HG02973 (cell line): ENCODE measurements around the gene CRYBG1.

Experiments
- ATAC-seq: cut with Tn5 transposase; IDR thresholded peaks from one replicate; pipeline ENCODE4 v1.9.1; 2021; ENCODE audit warnings: moderate library complexity; ENCODE audit not compliant: unreplicated experiment

Gene CRYBG1

DNA sequence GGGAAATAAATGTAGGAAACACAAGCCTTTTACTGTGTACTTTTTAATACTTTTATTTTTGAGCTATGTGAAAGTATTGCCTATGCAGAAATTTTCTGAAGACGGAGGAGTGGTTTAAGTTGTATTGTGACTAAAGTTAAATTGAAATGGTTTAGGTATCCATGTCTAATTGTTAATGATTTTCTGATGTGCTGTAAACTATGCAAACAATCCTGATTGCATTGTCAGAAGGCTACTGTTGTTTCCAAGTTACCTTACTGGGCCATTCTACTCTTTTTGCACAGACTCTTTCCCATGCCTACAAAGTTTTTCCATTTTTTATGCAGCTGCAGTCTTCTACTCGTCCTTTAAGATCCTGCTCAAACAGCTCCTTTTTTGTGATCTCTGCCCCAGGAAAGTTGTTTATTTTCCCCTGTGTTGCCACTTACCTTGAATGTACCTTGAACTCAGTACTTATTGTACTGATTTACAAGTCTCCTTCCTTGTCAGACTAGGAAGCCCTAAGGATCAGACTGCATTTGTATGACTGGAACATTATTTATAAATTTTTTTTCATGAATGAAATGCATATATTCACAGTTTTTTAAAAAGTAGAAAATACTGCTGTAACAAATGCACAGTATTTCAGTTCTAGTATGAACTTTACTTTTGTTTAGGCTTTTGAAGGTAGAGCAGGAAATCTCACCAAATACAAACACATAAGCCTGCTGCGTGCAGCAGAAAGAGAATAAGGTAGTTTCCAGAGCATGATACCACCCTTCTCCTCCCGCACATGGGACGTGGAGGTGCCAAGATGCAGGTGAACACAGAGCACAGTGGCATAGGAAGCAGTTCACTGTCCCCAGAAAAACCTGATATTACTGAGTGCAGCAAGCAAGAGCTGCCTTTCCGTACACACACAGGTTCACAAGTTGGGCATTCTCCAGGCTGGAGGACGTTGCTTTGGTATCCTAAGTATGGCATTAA lies 97.8 kb downstream of the CRYBG1 start:
- ATAC-seq: no peak

GRCh38 chr6:106460481-106460880 lies 100.0 kb downstream of the CRYBG1 start:
- no peak for ATAC-seq

GRCh38 chr6:106461084-106461483 lies 100.6 kb downstream of the CRYBG1 start:
- no peak for ATAC-seq

DNA sequence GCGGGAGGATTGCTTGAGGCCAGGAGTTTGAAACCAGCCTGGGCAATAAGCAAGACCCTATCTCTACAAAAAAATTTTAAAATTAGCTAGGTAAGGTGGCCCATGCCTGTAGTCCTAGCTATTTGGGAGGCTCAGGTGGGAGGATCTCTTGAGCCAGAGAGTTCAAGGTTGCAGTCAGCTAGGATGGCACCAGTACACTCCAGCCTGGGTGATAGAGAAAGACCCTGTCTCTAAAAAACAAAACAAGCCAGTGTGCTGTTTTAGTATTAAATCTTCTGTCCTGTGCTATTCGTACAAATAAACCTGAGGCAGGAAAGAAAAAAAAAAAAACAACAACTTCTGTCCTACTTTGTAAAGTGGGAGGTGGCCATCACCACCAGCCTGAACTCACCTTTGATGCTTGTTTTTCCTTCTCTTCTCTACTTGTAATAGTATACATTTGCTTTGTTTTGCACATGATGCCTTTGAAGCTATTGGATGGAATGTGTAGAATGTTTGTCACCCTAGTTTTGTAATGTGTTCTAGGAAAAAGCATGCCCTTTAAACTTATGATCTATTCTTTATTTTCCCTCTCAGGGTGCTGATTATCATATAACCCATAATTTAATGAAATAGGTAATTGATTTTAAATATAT lies 102.5 kb downstream of the CRYBG1 start:
- no peak for ATAC-seq

DNA sequence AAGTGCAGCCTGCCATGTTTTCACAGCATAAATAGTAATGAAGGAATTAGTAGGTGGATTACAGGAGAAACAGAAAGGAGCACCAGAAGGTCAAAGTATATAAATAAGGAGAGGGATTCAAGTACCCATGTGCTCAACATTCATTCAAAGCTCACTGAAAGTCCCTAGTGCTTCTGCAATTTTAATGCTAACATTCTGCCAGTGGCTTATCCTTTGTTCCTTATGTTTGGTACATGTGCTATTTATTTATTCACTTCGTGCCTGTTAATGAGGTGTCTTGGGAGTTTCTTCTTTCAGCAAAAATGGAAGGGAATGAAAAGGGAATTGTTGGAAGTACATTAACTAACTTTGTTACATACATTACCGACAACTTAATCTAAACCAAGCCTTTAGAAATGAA lies 105.7 kb downstream of the CRYBG1 start:
- ATAC-seq: no peak

- no peak for ATAC-seq
Measured at GRCh38 chr6:106468935-106469334, 108.4 kb downstream of the CRYBG1 start.

DNA sequence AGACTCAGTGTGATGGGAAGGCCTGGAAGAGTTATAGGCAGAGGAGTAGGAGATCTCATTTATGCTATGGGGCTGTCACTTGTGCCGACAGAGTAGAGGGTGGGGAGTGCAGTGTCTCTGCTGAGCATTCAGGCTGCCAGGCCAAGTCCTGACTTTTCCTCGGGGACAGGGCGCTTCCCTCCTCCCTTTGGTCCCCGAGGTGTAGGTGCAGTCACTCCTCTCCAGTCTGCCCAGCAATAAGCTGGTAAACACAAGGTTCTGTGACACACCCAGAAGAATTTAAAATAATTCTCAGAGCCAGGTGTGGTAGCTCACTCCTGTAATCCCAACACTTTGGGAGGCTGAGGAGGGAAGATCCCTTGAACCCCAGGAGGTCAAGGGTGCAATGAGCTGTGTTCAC lies 109.4 kb downstream of the CRYBG1 start:
- no peak for ATAC-seq

GRCh38 chr6:106470316-106470715 lies 109.8 kb downstream of the CRYBG1 start:
- no peak for ATAC-seq

- ATAC-seq: no peak
Measured at GRCh38 chr6:106470811-106471210, 110.3 kb downstream of the CRYBG1 start.

DNA sequence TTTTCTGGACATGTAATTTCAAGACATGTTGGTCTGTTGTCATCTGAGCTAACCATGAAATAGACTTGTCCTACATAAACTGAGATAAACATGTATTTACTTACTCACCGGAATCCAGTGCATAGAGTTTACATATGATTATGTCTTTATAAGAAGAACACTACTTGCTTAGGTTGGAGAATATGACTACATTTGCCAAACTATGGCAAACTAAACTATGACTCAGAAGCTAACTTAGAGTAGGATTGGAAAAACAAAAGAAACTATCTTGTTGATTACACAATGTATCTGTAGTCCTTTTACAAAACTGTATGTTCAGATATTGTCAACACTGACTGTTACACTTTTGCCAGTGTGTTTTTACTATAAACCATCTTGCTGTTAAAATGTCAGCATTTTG lies 113.3 kb downstream of the CRYBG1 start:
- ATAC-seq: no peak

- ATAC-seq: no peak
Measured at GRCh38 chr6:106474466-106474865, 113.9 kb downstream of the CRYBG1 start.

DNA sequence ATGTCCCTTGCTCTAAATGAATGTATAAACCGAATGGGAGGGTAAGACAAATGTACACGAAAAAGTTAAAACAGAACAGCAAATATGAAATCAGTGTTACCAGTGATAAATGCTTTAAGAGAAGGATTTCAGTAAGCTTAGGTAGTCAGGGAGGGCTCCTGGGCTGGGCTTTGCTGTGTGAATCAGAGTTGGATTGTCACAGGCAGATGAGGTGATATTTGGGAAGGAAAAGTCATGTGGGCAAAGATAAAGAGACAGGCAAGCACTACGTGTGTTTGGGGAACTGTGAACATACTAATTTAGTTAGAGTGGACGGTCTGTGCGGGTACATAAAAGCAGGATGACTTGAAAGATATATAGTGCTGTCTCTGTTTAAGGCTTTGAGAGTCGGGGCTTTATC lies 114.8 kb downstream of the CRYBG1 start:
- ATAC-seq: no peak

DNA sequence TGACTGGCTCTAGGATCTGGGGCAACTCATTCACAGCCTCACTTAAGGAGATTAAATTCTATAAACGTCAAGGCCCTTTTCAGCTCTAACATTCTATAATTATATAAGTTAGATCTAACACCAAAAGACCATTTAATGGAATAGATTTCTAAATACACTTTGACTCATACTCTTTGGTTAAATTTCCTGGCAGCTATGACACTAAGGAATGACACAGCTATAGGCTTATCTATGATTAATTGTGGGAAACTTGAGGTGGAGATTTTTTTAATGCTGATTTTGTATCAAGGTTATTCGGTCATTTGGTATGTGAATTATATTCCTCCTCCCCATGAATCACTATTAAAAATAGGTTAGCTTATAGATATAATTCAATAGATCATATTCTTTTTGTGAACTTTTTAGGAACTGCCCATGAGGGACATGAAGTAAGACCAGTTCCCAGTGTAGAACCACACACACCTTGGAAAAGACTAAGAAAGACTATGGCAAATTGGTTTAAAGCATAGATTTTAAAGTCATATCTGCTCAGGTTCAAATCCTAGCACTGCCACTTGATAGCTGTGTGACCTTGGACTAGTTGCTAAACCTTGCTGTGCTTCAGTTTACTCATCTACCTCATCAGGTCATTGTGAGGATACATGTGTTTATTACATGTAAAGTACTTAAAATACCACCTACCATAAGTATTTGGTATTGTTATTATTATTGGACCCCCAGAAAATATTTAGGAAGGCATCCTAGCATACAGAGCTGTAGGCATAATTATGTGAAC lies 116.0 kb downstream of the CRYBG1 start:
- no peak for ATAC-seq

- no peak for ATAC-seq
Measured at GRCh38 chr6:106477146-106477545, 116.6 kb downstream of the CRYBG1 start.

- no peak for ATAC-seq
Measured at GRCh38 chr6:106477790-106478189, 117.3 kb downstream of the CRYBG1 start.

DNA sequence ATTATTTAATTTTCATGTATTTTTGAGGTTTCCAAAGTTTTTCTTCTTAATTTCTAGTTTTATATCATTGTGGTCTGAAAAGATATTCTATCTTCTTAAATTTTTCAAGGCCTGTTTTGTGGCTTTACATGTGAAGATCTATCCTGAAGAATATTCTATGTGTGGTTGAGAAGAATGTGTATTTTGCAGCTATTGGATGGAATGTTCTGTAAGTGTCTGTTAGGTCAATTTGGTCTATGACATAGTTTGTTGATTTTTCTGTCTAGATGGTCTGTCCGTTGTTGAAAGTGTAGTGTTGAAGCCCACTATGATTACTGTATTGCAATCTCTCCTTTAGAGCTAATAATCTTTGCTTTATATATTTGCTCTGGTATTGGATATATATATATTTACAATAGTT lies 125.7 kb downstream of the CRYBG1 start:
- ATAC-seq: no peak

DNA sequence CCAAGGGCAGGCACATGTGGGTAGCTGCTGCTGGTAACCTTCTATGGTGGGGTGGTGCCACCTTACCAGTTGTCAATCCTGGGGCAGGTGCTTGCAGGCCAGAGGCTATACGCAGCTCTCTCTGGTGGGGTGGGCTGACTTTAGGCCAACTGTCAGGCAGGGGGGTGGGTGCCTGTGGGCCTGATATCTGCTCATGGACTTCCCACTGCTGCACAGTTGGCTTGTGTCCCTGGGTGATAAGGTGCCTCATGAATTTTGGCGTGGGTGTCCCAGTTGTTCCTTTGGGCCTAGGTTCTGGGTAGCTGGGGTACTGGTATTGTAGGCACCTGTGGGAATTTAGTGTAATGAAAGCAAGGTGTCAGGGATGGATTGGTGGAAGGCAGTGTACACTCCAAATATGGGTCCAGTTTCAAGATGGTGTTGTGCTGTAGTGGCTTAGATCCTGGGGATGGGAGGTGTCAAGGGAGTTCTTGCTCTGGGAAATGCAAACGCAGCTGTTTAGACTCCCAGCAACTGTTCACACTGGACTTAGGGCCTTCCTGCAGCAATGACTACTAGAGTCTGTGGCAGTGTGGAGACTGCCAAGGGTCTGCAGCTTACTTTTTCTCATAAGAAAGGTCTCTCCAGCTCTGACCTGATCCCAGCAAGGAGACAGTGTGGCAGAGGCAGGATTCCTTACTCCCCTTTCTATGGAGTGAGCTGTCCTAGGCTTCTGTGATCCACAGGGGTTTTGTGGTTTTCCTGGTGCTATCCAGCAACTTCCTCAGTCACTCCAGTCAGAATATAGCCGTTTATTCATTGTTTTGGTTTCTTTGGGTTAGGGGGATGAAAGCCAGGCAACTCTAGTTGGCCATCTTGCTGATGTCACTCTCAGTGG lies 128.2 kb downstream of the CRYBG1 start:
- no peak for ATAC-seq

- ATAC-seq: no peak
Measured at GRCh38 chr6:106490030-106490429, 129.5 kb downstream of the CRYBG1 start.

DNA sequence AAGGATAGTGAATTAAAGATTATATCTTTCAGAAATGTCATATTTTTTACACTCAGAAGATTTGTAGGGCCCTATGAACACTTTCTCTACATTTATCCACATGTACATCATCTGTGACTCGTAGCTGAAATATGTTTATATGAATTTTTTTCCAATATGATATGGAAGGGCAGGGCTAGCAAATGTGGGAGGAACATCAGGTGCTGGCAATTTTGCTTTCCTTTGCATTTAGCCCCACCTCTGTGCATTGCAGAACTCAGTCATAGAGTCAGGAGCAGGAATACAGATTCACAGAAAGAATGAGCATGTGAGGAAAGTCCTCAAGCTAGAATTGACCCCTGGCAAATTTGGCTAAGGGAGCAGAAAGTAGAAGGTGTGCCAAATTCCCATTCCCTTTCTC lies 129.9 kb downstream of the CRYBG1 start:
- no peak for ATAC-seq

- no peak for ATAC-seq
Measured at GRCh38 chr6:106490974-106491373, 130.5 kb downstream of the CRYBG1 start.

DNA sequence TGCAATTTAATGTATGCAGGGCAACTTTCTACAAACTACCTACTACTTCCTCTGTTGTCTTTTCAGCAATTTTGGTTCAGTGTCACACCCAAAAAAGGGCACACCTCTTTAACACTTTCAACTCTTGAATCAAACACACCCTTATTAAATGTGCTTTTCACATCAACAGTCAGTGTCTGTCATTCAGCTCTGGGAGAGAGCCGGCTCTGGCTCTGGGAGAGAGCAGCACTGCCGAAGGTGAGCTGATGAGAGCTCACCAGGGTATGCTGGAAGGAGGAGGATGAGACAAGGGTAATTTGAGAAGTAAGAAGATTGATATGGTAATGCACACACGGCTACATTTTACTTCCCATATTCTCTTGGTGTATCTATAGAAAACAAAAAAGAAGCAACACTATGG lies 134.5 kb downstream of the CRYBG1 start:
- no peak for ATAC-seq
